CD4-positive, alpha-beta T cell treated with Interleukin-4 for 4 hours (primary cell): ENCODE data around the gene ZFHX3.
"Not testable (repeated sequence)": the region's sequence is repeated elsewhere in the genome, so short reads cannot be mapped to it uniquely, and the experiment has no call there.

Experiments
- DNase-seq: peaks from one replicate; pipeline ENCODE4 v3.0.0-alpha.2; 2020

ZFHX3 gene

GRCh38 chr16:73019457-73020362 lies 28.2 kb downstream of the ZFHX3 start:
- no peak for DNase-seq

DNA sequence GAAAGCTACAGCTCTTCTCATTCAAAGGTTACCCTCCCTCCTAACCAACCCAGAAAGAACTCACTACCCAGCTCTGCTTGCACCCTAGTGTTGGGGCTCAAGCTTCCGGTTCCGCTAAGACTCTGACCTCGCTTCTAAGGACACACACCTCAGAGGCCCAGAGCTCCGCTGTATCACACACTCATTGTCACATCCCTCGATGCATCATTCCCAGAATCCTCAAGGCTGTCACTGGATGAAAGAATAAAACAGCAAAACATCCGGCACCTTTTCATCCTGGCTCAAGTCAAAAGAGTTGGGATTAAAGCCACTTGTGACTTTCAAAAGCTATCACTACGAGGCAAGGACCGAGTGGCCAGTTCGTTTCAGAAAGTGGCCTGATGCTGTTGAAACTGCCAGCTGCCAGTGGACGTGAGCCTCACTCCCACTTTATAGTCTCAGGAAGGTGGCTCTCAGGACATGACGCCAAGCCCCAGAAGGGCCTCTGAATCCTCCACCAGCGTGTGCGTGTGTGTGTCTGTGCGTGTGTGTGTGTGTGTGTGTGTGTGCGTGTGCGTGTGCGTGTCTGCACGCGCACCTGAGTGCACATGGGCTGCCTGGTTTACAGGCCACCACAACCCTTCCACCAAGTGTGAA lies 29.0 kb downstream of the ZFHX3 start:
- DNase-seq: no peak

DNA sequence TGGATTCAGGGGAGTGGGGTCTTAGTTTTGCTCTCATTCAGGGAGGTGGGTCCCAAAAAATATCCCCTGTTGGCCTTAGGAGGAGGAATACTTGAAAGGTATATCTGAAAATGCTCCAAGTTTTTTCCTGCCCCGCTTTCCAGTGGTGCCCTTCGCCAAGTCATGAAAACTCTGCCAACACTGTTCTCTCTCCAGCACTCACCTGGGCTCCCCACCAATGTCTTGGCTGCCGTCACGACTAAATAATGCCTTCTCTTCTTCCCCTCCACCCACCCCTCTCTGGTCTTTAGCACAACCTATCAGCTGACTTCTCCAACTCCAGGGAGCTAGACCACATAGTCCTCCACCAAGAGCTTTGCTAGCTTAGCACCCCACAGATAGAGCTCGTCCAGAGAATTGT lies 30.6 kb downstream of the ZFHX3 start:
- DNase-seq: no peak

DNA sequence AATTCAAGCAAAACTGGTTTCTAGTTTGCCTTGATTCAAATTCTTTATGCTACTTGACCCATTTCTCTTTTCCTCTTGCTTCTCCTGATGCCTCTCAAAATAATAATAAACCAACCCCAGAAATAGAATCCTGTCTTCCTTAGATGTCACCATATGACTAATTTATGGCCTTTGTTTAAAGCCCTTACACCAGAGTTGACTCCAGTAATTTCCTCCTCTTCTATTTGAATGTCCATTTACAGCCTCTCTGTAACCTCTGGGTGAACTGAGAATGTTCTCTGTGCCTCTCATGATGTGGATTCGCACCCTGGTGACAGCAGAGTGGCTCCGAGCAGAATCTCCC lies 31.5 kb downstream of the ZFHX3 start:
- DNase-seq: no peak

- DNase-seq: no peak
Measured at GRCh38 chr16:73015612-73016487, 32.1 kb downstream of the ZFHX3 start.

- DNase-seq: no peak
Measured at GRCh38 chr16:73014768-73015167, 33.2 kb downstream of the ZFHX3 start.

- DNase-seq: no peak
Measured at GRCh38 chr16:73013974-73014373, 34.0 kb downstream of the ZFHX3 start.

- DNase-seq: no peak
Measured at GRCh38 chr16:73012341-73012740, 35.6 kb downstream of the ZFHX3 start.

- DNase-seq: no peak
Measured at GRCh38 chr16:73011926-73012325, 36.0 kb downstream of the ZFHX3 start.

GRCh38 chr16:73010150-73010676 lies 37.7 kb downstream of the ZFHX3 start:
- DNase-seq: no peak

DNA sequence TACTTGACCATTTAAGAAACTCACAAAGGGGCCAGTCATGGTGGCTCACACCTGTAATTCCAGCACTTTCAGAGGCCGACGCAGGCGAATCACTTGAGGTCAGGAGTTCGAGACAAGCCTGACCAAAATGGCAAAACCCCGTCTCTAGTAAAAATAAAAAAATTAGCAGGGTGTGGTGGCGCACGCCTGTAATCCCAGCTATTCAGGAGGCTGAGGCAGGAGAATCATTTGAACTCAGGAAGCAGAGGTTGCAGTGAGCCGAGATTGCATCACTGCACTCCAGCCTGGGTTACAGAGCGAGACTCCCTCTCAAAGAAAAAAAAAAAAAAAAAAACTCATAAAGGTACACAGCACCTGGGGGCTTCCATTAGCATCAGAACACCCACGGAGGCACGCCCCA lies 38.2 kb downstream of the ZFHX3 start:
- not testable (repeated sequence) for DNase-seq

- DNase-seq: no peak
Measured at GRCh38 chr16:73006026-73006425, 41.9 kb downstream of the ZFHX3 start.

GRCh38 chr16:73002866-73003265 lies 45.1 kb downstream of the ZFHX3 start:
- no peak for DNase-seq

- DNase-seq: no peak
Measured at GRCh38 chr16:73000907-73001521, 46.9 kb downstream of the ZFHX3 start.

DNA sequence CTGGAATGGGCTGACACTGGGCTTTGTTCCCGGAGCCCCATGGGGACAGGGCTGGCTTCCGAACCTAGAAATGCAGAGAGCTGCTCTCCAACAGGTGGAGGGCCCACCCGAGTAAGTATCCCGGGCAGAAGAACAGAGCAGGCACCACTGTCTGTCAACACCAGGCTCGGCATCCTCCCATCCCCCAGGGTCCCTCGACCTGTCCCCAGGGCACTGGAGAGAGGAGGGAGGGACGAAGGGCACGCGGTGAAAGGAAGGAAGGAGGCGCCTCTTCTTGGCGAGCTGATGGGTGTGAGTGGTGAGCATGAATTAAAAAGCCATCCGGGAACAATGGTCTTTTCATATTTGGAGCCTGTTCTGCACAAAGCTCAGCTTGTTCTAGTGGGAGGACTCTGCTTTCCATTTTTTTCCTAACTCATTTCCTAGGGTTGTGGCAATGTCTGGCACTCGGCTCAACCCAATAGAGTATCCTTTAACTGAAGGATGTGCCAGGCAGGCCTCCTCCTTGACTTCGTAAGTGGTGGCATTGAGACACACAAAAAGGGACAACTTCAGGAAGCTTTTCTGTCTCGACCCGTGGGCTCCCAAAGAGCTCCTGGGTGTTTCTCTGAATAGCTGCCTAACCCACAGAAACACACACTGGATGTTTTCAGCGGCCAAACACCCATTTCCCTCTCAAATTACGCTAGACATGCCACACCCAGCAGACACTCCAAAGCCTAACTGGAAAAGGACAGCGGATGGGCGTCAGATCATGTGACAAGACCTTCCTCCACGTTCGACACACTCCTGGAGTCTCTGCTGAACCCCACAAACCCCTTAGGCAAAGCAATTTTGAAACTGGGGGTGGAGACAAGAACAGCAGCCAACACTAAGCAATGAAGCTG lies 47.7 kb downstream of the ZFHX3 start:
- no peak for DNase-seq

- DNase-seq: no peak
Measured at GRCh38 chr16:72999541-73000019, 48.3 kb downstream of the ZFHX3 start.

DNA sequence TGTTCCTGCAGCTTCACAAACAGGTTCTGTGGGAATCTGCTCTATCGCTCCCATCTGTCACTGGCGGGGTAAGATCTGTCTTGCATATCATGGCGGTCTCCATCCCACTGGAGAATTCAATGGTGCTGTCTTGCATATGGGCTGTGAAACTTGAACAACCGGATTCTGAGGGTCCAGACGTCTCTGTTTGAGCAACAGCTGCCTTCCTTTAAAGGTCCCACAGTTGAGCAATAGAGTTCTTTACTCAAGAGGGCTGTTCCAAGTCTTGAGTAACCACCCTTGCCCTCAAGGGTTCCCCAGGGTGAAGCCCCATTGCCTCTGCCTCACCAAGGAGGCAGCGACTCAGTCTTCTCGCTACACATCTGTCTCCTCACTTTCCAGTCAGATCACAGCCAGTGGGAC lies 50.8 kb downstream of the ZFHX3 start:
- no peak for DNase-seq

- no peak for DNase-seq
Measured at GRCh38 chr16:72996291-72997062, 51.5 kb downstream of the ZFHX3 start.

DNA sequence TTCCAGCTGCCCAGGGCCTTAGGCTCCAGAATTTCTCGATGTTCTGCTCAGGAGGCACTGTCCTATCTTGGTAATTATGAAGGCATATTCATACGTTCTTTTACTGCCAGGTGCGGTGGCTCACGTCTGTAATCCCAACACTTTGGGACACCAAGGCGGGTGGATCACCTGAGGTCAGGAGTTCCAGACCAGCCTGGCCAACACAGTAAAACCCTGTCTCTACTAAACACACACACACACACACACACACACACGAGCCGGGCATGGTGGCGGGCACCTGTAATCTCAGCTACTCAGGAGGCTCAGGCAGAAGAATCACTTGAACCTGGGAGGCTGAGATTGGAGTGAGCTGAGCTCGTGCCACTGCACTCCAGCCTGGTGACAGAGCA lies 52.1 kb downstream of the ZFHX3 start:
- DNase-seq: not testable (repeated sequence)

GRCh38 chr16:72995151-72995881 lies 52.6 kb downstream of the ZFHX3 start:
- DNase-seq: no peak
